ENCODE measurements around the gene HAUS2.

GRCh38 chr15:42576776-42577175, 28.1 kb downstream of the HAUS2 start:
- TF ChIP-seq CEBPB (IDR thresholded peaks at IDR 0.05) (no peak), POLR2A (IDR thresholded peaks at IDR 0.05; ENCODE audit: low read length) (no peak), CTCF (IDR thresholded peaks at IDR 0.05) (no peak), HOXA7 (CRISPR knock-in tag; IDR thresholded peaks at IDR 0.05) (no peak), CBX2 (IDR thresholded peaks at IDR 0.05; ENCODE audit: borderline replicate concordance, low read depth) (no peak)

Measured in A549 (cell line).